Hair follicular keratinocyte (primary cell): ENCODE measurements around the gene HHAT. TPM values are rescaled to one million over a fixed set of nuclear protein-coding genes. Genes with fewer than 3 reads are reported as not detected.

Experiments used
- total RNA-seq: library from RNA; depleted of rRNA; stranded (reverse); fragments of >200 nt; gene quantifications from 2 replicates; pipeline ENCODE4 v1.2.3, GENCODE V29; 2015

HHAT gene
- total RNA-seq = 1.4 and 2.4 TPM in 2 replicates

DNA sequence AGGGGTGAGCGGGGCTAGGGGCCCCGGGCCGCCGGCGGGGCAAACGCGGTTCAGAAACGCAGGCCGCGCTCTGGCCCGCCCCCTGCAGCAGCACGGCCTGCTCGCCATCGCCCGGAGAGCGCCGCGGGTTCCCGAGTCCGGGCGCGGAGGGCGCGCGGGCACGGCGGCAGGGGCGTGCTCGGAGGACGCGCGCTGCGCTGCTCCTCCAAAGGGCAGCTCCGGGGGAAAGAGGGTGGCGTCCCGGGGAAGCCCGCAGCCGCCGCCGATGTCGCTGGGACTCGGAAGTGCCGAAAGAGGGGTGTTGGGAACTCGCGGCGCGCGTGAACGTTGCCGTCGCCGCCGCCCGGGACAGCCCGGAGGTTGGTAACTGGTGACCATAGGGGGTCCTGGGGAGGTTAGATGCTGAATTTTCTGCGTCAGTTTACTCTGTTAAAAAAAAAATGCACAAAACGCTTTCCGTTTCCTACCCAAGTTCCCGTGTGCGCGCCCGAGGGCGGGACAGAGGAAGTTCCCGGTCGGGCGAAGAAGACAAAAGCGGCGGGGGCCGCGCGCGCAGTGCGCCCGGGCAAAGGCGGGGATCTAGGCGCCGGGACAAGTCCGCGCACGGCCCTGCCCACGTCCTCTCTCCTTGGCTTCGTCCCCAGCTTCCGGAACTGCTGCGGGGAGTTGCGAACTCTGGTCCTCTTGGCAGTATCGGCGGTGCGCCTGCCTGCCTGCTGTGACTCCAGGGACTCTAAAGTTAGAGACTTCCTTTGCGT lies at the start of gene HHAT:
Gene HHAT, plus strand, starts transcription at position 157 of the 758 bp plus-strand sequence. CDS start 20,074 bp downstream, outside the sequence.

Other genes with a start within 250 kb of the HHAT start
- 0.70 and 2.2 TPM in 2 replicates for gene SERTAD4, start 96.1 kb upstream of the HHAT start, total RNA-seq